ENCODE results near the gene TTC32.
A peak's percentile ranks its signal among the peaks of the same experiment; 100 is the strongest.
"Not testable (repeated sequence)": the region's sequence is repeated elsewhere in the genome, so short reads cannot be mapped to it uniquely, and the experiment has no call there.

Gene TTC32

GRCh38 chr2:19900931-19901441 is 797 bp downstream of the TTC32 start:
- no peak for DNase-seq (ENCODE audit: low read depth, low spot score)
- peak overlapping the region; percentile 86 for H3K27ac ChIP-seq

GRCh38 chr2:19899985-19900930 is 1.5 kb downstream of the TTC32 start:
- DNase-seq (ENCODE audit: low read depth, low spot score): no peak
- H3K27ac ChIP-seq: peak overlapping the region; percentile 86

- no peak overlapping the region for H3K27ac ChIP-seq
- no peak for DNase-seq (ENCODE audit: low read depth, low spot score)
Observed at GRCh38 chr2:19898592-19899329, 3.0 kb downstream of the TTC32 start.

GRCh38 chr2:19897623-19898245 is 4.0 kb downstream of the TTC32 start:
- H3K27ac ChIP-seq: no peak overlapping the region
- DNase-seq (ENCODE audit: low read depth, low spot score): no peak

GRCh38 chr2:19895535-19895934 is 6.2 kb downstream of the TTC32 start:
- DNase-seq (ENCODE audit: low read depth, low spot score): no peak
- H3K27ac ChIP-seq: no peak overlapping the region

- no peak for DNase-seq (ENCODE audit: low read depth, low spot score)
- H3K27ac ChIP-seq: no peak overlapping the region
Observed at GRCh38 chr2:19894134-19894792, 7.5 kb downstream of the TTC32 start.

GRCh38 chr2:19893520-19894133 is 8.2 kb downstream of the TTC32 start:
- DNase-seq (ENCODE audit: low read depth, low spot score): no peak
- no peak overlapping the region for H3K27ac ChIP-seq

- H3K27ac ChIP-seq; DNase-seq (ENCODE audit: low read depth, low spot score): not testable (repeated sequence)
Observed at GRCh38 chr2:19891971-19892370, 9.8 kb downstream of the TTC32 start.

- no peak for DNase-seq (ENCODE audit: low read depth, low spot score)
- no peak overlapping the region for H3K27ac ChIP-seq
Observed at GRCh38 chr2:19890104-19890503, 11.7 kb downstream of the TTC32 start.

- H3K27ac ChIP-seq: no peak overlapping the region
Observed at GRCh38 chr2:19888831-19889230, 13.0 kb downstream of the TTC32 start.

GRCh38 chr2:19887510-19887909 is 14.3 kb downstream of the TTC32 start:
- DNase-seq (ENCODE audit: low read depth, low spot score): no peak
- H3K27ac ChIP-seq: no peak overlapping the region

More at GRCh38 chr2:19888831-19889230, 13.0 kb downstream of the TTC32 start:
- DNase-seq (ENCODE audit: low read depth, low spot score): no peak

- no peak overlapping the region for H3K27ac ChIP-seq
- DNase-seq (ENCODE audit: low read depth, low spot score): no peak
Observed at GRCh38 chr2:19886261-19886660, 15.5 kb downstream of the TTC32 start.

GRCh38 chr2:19885791-19886190 is 16.0 kb downstream of the TTC32 start:
- DNase-seq (ENCODE audit: low read depth, low spot score): no peak
- no peak overlapping the region for H3K27ac ChIP-seq

- no peak for DNase-seq (ENCODE audit: low read depth, low spot score)
- no peak overlapping the region for H3K27ac ChIP-seq
Observed at GRCh38 chr2:19883971-19884720, 17.6 kb downstream of the TTC32 start.

GRCh38 chr2:19883486-19883885 is 18.3 kb downstream of the TTC32 start:
- DNase-seq (ENCODE audit: low read depth, low spot score): no peak
- no peak overlapping the region for H3K27ac ChIP-seq

- no peak overlapping the region for H3K27ac ChIP-seq
- DNase-seq (ENCODE audit: low read depth, low spot score): no peak
Observed at GRCh38 chr2:19882286-19882685, 19.5 kb downstream of the TTC32 start.

- no peak overlapping the region for H3K27ac ChIP-seq
- no peak for DNase-seq (ENCODE audit: low read depth, low spot score)
Observed at GRCh38 chr2:19881908-19882265, 19.9 kb downstream of the TTC32 start.

GRCh38 chr2:19881221-19881907 is 20.4 kb downstream of the TTC32 start:
- no peak overlapping the region for H3K27ac ChIP-seq
- DNase-seq (ENCODE audit: low read depth, low spot score): no peak
